Activated naive CD8-positive, alpha-beta T cell treated with anti-CD3 and anti-CD28 coated beads for 36 hours (primary cell): Measurements from ENCODE around the gene PRDM5. TPM values are rescaled to one million over a fixed set of nuclear protein-coding genes. Genes with fewer than 3 reads are reported as not detected.

Experiments
- DNase-seq: peaks from one replicate; pipeline ENCODE4 v3.0.0; 2021
- H3K27ac Mint-ChIP-seq: one replicate; pipeline ENCODE4 v1.8.0; 2022; ENCODE audit warnings: mild to moderate bottlenecking, moderate library complexity, mixed read lengths
- H3K27me3 Mint-ChIP-seq: one replicate; pipeline ENCODE4 v1.8.0; 2022; ENCODE audit warnings: mild to moderate bottlenecking, mixed read lengths
- H3K36me3 Mint-ChIP-seq: one replicate; pipeline ENCODE4 v1.8.0; 2021; ENCODE audit warnings: mild to moderate bottlenecking, mixed read lengths
- H3K4me1 Mint-ChIP-seq: one replicate; pipeline ENCODE4 v1.8.0; 2021; ENCODE audit warnings: mixed read lengths
- H3K4me3 Mint-ChIP-seq: one replicate; pipeline ENCODE4 v1.8.0; 2022; ENCODE audit warnings: mild to moderate bottlenecking, moderate library complexity, mixed read lengths
- H3K9me3 Mint-ChIP-seq: one replicate; pipeline ENCODE4 v1.8.0; 2022; ENCODE audit warnings: mixed read lengths
- total RNA-seq, 2 experiments: library from RNA; stranded (reverse); gene quantifications; one replicate each; pipeline ENCODE4 v1.2.3, GENCODE V29; 2021

Gene PRDM5
- total RNA-seq, 2 experiments from 2014 or later = 1.3 to 1.4 TPM

- Mint-ChIP-seq H3K27me3 (no peaks in the 10 kb centered on the region), H3K36me3 (peaks cover 3% of the 10 kb centered on the region), H3K9me3 (peaks cover 8% of the 10 kb centered on the region), H3K4me3 (no peak overlapping the region), H3K27ac (no peak overlapping the region), H3K4me1 (peaks cover 1% of the 10 kb centered on the region)
- no peak for DNase-seq
These were observed 41.2 kb downstream of the PRDM5 start for GRCh38 chr4:120881351-120881750.

- Mint-ChIP-seq H3K4me3 (no peak overlapping the region), H3K27ac (no peak overlapping the region), H3K4me1 (peaks cover 1% of the 10 kb centered on the region), H3K9me3 (peaks cover 8% of the 10 kb centered on the region), H3K36me3 (peaks cover 3% of the 10 kb centered on the region), H3K27me3 (no peaks in the 10 kb centered on the region)
- no peak for DNase-seq
These were observed 45.5 kb downstream of the PRDM5 start for GRCh38 chr4:120877021-120877420.

GRCh38 chr4:120874792-120875774 is 47.4 kb downstream of the PRDM5 start:
- Mint-ChIP-seq H3K27me3 (no peaks in the 10 kb centered on the region), H3K9me3 (peaks cover 3% of the 10 kb centered on the region), H3K36me3 (peaks cover 1% of the 10 kb centered on the region), H3K27ac (no peak overlapping the region), H3K4me3 (no peak overlapping the region), H3K4me1 (peaks cover 3% of the 10 kb centered on the region)
- no peak for DNase-seq

GRCh38 chr4:120873554-120873953 is 49.0 kb downstream of the PRDM5 start:
- no peak for DNase-seq
- Mint-ChIP-seq H3K27ac (no peak overlapping the region), H3K9me3 (peaks cover under 1% of the 10 kb centered on the region), H3K27me3 (no peaks in the 10 kb centered on the region), H3K4me3 (no peak overlapping the region), H3K36me3 (peaks cover 1% of the 10 kb centered on the region), H3K4me1 (peaks cover 3% of the 10 kb centered on the region)

- Mint-ChIP-seq H3K9me3 (no peaks in the 10 kb centered on the region), H3K4me3 (no peak overlapping the region), H3K27me3 (no peaks in the 10 kb centered on the region), H3K4me1 (peaks cover 3% of the 10 kb centered on the region), H3K36me3 (peaks cover 1% of the 10 kb centered on the region), H3K27ac (no peak overlapping the region)
- no peak for DNase-seq
These were observed 51.4 kb downstream of the PRDM5 start for GRCh38 chr4:120871173-120871572.

GRCh38 chr4:120870279-120870673 is 52.2 kb downstream of the PRDM5 start:
- Mint-ChIP-seq H3K9me3 (no peaks in the 10 kb centered on the region), H3K36me3 (peaks cover 1% of the 10 kb centered on the region)

GRCh38 chr4:120869613-120870278 is 52.8 kb downstream of the PRDM5 start:
- no peaks in the 10 kb centered on the region for H3K27me3 Mint-ChIP-seq
- DNase-seq = no peak
- H3K4me3 Mint-ChIP-seq = no peak overlapping the region
- no peaks in the 10 kb centered on the region for H3K9me3 Mint-ChIP-seq
- no peak overlapping the region for H3K27ac Mint-ChIP-seq
- H3K4me1 Mint-ChIP-seq = peaks cover 3% of the 10 kb centered on the region
- H3K36me3 Mint-ChIP-seq = peaks cover 1% of the 10 kb centered on the region

More at GRCh38 chr4:120870279-120870673, 52.2 kb downstream of the PRDM5 start:
- no peaks in the 10 kb centered on the region for H3K27me3 Mint-ChIP-seq
- no peak overlapping the region for H3K4me3 Mint-ChIP-seq
- peaks cover 3% of the 10 kb centered on the region for H3K4me1 Mint-ChIP-seq
- H3K27ac Mint-ChIP-seq = no peak overlapping the region
- DNase-seq = peak; percentile 6

GRCh38 chr4:120867506-120867905 is 55.0 kb downstream of the PRDM5 start:
- H3K27me3 Mint-ChIP-seq = no peaks in the 10 kb centered on the region
- peaks cover 1% of the 10 kb centered on the region for H3K36me3 Mint-ChIP-seq
- no peak overlapping the region for H3K27ac Mint-ChIP-seq
- no peak for DNase-seq
- H3K4me3 Mint-ChIP-seq = no peak overlapping the region
- peaks cover 3% of the 10 kb centered on the region for H3K4me1 Mint-ChIP-seq
- H3K9me3 Mint-ChIP-seq = no peaks in the 10 kb centered on the region

- H3K36me3 Mint-ChIP-seq = peaks cover 1% of the 10 kb centered on the region
- H3K27me3 Mint-ChIP-seq = peaks cover 3% of the 10 kb centered on the region
- H3K4me1 Mint-ChIP-seq = peaks cover 3% of the 10 kb centered on the region
These were observed 56.5 kb downstream of the PRDM5 start for GRCh38 chr4:120865985-120866384.

GRCh38 chr4:120864969-120865368 is 57.6 kb downstream of the PRDM5 start:
- H3K36me3 Mint-ChIP-seq = no peaks in the 10 kb centered on the region
- H3K27ac Mint-ChIP-seq = no peak overlapping the region
- no peaks in the 10 kb centered on the region for H3K9me3 Mint-ChIP-seq
- peaks cover 3% of the 10 kb centered on the region for H3K27me3 Mint-ChIP-seq
- no peaks in the 10 kb centered on the region for H3K4me1 Mint-ChIP-seq
- H3K4me3 Mint-ChIP-seq = no peak overlapping the region
- no peak for DNase-seq

More at GRCh38 chr4:120865985-120866384, 56.5 kb downstream of the PRDM5 start:
- Mint-ChIP-seq H3K27ac (no peak overlapping the region), H3K9me3 (no peaks in the 10 kb centered on the region), H3K4me3 (no peak overlapping the region)
- no peak for DNase-seq

- Mint-ChIP-seq H3K4me3 (no peak overlapping the region), H3K36me3 (peaks cover 2% of the 10 kb centered on the region), H3K27ac (no peak overlapping the region), H3K4me1 (peaks cover 10% of the 10 kb centered on the region), H3K9me3 (no peaks in the 10 kb centered on the region), H3K27me3 (peaks cover 3% of the 10 kb centered on the region)
- DNase-seq = no peak
These were observed 60.1 kb downstream of the PRDM5 start for GRCh38 chr4:120862432-120862831.

GRCh38 chr4:120861852-120862251 is 60.7 kb downstream of the PRDM5 start:
- Mint-ChIP-seq H3K4me3 (no peak overlapping the region), H3K4me1 (peaks cover 15% of the 10 kb centered on the region), H3K27me3 (peaks cover 3% of the 10 kb centered on the region), H3K27ac (no peak overlapping the region), H3K36me3 (peaks cover 2% of the 10 kb centered on the region), H3K9me3 (no peaks in the 10 kb centered on the region)
- DNase-seq = no peak

- H3K36me3 Mint-ChIP-seq = peaks cover 2% of the 10 kb centered on the region
- DNase-seq = no peak
- no peak overlapping the region for H3K27ac Mint-ChIP-seq
- peaks cover 3% of the 10 kb centered on the region for H3K27me3 Mint-ChIP-seq
- H3K4me3 Mint-ChIP-seq = no peak overlapping the region
- peaks cover 30% of the 10 kb centered on the region for H3K4me1 Mint-ChIP-seq
- H3K9me3 Mint-ChIP-seq = no peaks in the 10 kb centered on the region
These were observed 63.8 kb downstream of the PRDM5 start for GRCh38 chr4:120858776-120859175.

- peaks cover 3% of the 10 kb centered on the region for H3K27me3 Mint-ChIP-seq
- no peak overlapping the region for H3K4me3 Mint-ChIP-seq
- H3K9me3 Mint-ChIP-seq = no peaks in the 10 kb centered on the region
- H3K36me3 Mint-ChIP-seq = peaks cover 2% of the 10 kb centered on the region
- no peak overlapping the region for H3K27ac Mint-ChIP-seq
- peaks cover 30% of the 10 kb centered on the region for H3K4me1 Mint-ChIP-seq
- no peak for DNase-seq
These were observed 65.2 kb downstream of the PRDM5 start for GRCh38 chr4:120857312-120857711.

GRCh38 chr4:120856294-120856693 is 66.2 kb downstream of the PRDM5 start:
- no peaks in the 10 kb centered on the region for H3K27me3 Mint-ChIP-seq
- DNase-seq = no peak
- peaks cover 30% of the 10 kb centered on the region for H3K4me1 Mint-ChIP-seq
- no peaks in the 10 kb centered on the region for H3K9me3 Mint-ChIP-seq
- H3K36me3 Mint-ChIP-seq = peaks cover 2% of the 10 kb centered on the region
- H3K4me3 Mint-ChIP-seq = no peak overlapping the region
- H3K27ac Mint-ChIP-seq = no peak overlapping the region
